Activated T-helper 17 cell treated with anti-CD3 and anti-CD28 coated beads, Interleukin-2, amount 50 U/mL, for 72 hours (primary cell): ENCODE results near the gene INPP4A. TPM values are rescaled to one million over a fixed set of nuclear protein-coding genes. Genes with fewer than 3 reads are reported as not detected.
"Not testable (repeated sequence)": the region's sequence is repeated elsewhere in the genome, so short reads cannot be mapped to it uniquely, and the experiment has no call there.

ENCODE experiments used
- ATAC-seq: fragments of 150-1000 bp; cut with Tn5 transposase; replicated peaks from 2 replicates; pipeline ENCODE4 v1.10.0; 2021; ENCODE audit warnings: mild to moderate bottlenecking, moderate library complexity
- H3K27ac Mint-ChIP-seq: one replicate; pipeline ENCODE4 v1.8.0; 2022; ENCODE audit warnings: mixed read lengths
- H3K27me3 Mint-ChIP-seq: one replicate; pipeline ENCODE4 v1.8.0; 2022; ENCODE audit warnings: mixed read lengths
- H3K36me3 Mint-ChIP-seq: one replicate; pipeline ENCODE4 v1.8.0; 2022; ENCODE audit warnings: low read depth, mild to moderate bottlenecking, mixed read lengths
- H3K4me1 Mint-ChIP-seq: one replicate; pipeline ENCODE4 v1.8.0; 2022; ENCODE audit warnings: mixed read lengths
- H3K4me3 Mint-ChIP-seq: one replicate; pipeline ENCODE4 v1.8.0; 2022; ENCODE audit warnings: mild to moderate bottlenecking, mixed read lengths
- H3K9me3 Mint-ChIP-seq: one replicate; pipeline ENCODE4 v1.8.0; 2022; ENCODE audit warnings: mixed read lengths
- total RNA-seq, 2 donors: library from RNA; stranded (reverse); gene quantifications; one replicate each; pipeline ENCODE4 v1.2.3, GENCODE V29; 2022

Gene INPP4A
- total RNA-seq, 2 donors from 2014 or later: 66.4 to 74.8 TPM

GRCh38 chr2:98419977-98420725 is 24.5 kb upstream of the INPP4A start:
- no peaks in the 10 kb centered on the region for H3K4me1 Mint-ChIP-seq
- H3K27me3 Mint-ChIP-seq: no peaks in the 10 kb centered on the region
- no peak overlapping the region for H3K27ac Mint-ChIP-seq
- ATAC-seq: no peak
- no peak overlapping the region for H3K4me3 Mint-ChIP-seq
- H3K36me3 Mint-ChIP-seq: no peaks in the 10 kb centered on the region
- H3K9me3 Mint-ChIP-seq: peaks cover 10% of the 10 kb centered on the region

- no peaks in the 10 kb centered on the region for H3K4me1 Mint-ChIP-seq
- no peaks in the 10 kb centered on the region for H3K36me3 Mint-ChIP-seq
- peaks cover 10% of the 10 kb centered on the region for H3K9me3 Mint-ChIP-seq
- H3K27me3 Mint-ChIP-seq: no peaks in the 10 kb centered on the region
- H3K27ac Mint-ChIP-seq: no peak overlapping the region
- H3K4me3 Mint-ChIP-seq: no peak overlapping the region
- ATAC-seq: no peak
Observed at GRCh38 chr2:98422449-98422848, 22.2 kb upstream of the INPP4A start.

DNA sequence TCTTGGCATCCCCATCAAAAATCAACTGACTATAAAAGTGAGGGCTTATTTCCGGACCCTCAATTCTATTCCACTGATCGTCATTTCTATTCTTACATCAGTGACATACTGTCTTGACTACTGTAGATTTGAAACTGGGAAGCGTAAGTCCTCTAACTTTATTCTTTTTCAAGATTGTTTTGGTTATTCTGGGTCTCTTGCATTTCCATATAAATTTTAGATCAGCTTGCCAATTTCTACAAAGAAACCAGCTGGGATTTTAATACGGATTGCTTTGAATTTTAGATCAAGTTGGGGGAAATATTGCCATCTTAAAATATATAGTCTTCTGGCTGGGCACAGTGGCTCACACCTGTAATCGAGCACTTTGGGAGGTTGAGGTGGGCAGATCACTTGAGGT is 17.9 kb upstream of the INPP4A start:
- Mint-ChIP-seq H3K4me3 (no peak overlapping the region), H3K27ac (no peak overlapping the region), H3K4me1 (no peaks in the 10 kb centered on the region), H3K27me3 (no peaks in the 10 kb centered on the region), H3K9me3 (peaks cover 10% of the 10 kb centered on the region), H3K36me3 (no peaks in the 10 kb centered on the region)
- ATAC-seq: no peak

GRCh38 chr2:98432145-98432544 is 12.5 kb upstream of the INPP4A start:
- no peak overlapping the region for H3K4me3 Mint-ChIP-seq
- ATAC-seq: no peak
- no peaks in the 10 kb centered on the region for H3K36me3 Mint-ChIP-seq
- H3K9me3 Mint-ChIP-seq: peaks cover 5% of the 10 kb centered on the region
- no peaks in the 10 kb centered on the region for H3K27me3 Mint-ChIP-seq
- H3K27ac Mint-ChIP-seq: no peak overlapping the region
- H3K4me1 Mint-ChIP-seq: peaks cover 5% of the 10 kb centered on the region

DNA sequence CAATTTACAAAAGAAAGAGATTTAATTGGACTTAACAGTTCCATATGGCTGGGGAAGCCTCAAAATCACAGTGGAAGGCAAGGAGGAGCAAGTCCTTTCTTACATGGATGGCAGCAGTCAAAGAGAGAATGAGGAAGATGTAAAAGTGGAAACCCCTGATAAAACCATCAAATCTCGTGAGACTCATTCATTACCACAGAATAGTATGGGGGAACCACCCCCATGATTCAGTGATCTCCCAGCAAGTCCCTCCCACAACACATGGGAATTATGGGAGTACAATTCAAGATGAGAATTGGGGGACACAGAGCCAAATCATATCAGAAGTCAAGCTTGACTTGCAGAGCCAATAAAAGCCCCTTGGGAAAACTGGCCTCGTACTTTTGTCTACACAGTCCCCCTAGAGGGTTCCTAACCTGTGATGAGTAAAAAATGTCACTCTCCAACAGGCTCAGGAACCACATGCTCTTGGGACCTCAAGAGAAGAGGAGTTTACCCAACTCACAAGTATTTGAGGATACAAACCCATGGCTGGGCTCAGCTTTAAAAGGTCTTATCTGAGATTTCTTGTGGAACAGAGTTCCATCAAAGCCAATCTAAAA is 11.2 kb upstream of the INPP4A start:
- no peak overlapping the region for H3K27ac Mint-ChIP-seq
- ATAC-seq: peak; percentile 29
- no peaks in the 10 kb centered on the region for H3K27me3 Mint-ChIP-seq
- no peak overlapping the region for H3K4me3 Mint-ChIP-seq
- no peaks in the 10 kb centered on the region for H3K36me3 Mint-ChIP-seq
- H3K4me1 Mint-ChIP-seq: peaks cover 8% of the 10 kb centered on the region
- peaks cover 5% of the 10 kb centered on the region for H3K9me3 Mint-ChIP-seq

DNA sequence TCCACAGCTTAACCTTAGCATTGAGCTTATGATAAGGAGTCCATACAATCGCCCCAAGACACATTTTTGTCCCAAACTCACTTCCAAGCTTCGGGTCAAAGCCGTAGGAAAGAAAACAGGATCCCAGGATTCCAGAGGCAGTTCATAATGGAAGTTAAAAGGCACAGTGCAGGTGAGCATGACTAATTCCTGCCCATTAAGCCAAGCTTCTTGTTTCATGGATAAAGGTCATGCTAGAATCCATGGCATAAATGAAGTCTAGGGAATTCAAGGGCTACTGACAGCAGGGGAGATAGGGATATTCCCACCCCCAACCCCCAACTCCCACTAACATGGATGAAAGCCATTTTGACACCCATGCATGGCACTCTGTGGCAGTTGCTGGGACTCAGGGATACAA is 10.2 kb upstream of the INPP4A start:
- ATAC-seq: no peak
- Mint-ChIP-seq H3K9me3 (peaks cover 5% of the 10 kb centered on the region), H3K27ac (no peak overlapping the region), H3K4me3 (no peak overlapping the region), H3K27me3 (no peaks in the 10 kb centered on the region), H3K36me3 (no peaks in the 10 kb centered on the region), H3K4me1 (peaks cover 16% of the 10 kb centered on the region)

GRCh38 chr2:98435670-98436069 is 9.0 kb upstream of the INPP4A start:
- peaks cover 17% of the 10 kb centered on the region for H3K4me1 Mint-ChIP-seq
- ATAC-seq, H3K4me3 Mint-ChIP-seq, H3K9me3 Mint-ChIP-seq, H3K27me3 Mint-ChIP-seq, H3K36me3 Mint-ChIP-seq, H3K27ac Mint-ChIP-seq: not testable (repeated sequence)

DNA sequence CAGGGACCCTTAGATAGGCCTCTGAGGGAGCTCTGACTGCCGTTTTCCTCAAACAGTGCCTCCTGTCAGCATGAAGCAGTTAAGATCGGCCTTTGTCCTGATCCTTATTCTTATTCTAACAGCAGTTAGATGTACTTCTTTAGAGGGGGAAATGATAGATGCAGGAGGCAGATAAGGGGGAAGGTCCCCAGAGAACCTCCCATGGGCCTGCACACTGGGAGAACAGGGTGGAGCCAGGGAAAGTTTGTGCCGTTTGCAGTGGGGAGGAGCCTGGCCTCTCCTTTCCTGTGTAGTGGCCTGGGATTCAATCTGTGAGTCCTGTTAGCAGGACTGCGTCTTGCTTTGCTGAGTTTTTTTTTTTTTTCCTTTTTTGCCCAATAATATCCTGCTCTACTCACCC is 7.9 kb upstream of the INPP4A start:
- Mint-ChIP-seq H3K4me3 (no peak overlapping the region), H3K4me1 (peaks cover 17% of the 10 kb centered on the region), H3K27ac (no peak overlapping the region), H3K27me3 (no peaks in the 10 kb centered on the region), H3K36me3 (no peaks in the 10 kb centered on the region), H3K9me3 (peaks cover 10% of the 10 kb centered on the region)
- ATAC-seq: no peak

DNA sequence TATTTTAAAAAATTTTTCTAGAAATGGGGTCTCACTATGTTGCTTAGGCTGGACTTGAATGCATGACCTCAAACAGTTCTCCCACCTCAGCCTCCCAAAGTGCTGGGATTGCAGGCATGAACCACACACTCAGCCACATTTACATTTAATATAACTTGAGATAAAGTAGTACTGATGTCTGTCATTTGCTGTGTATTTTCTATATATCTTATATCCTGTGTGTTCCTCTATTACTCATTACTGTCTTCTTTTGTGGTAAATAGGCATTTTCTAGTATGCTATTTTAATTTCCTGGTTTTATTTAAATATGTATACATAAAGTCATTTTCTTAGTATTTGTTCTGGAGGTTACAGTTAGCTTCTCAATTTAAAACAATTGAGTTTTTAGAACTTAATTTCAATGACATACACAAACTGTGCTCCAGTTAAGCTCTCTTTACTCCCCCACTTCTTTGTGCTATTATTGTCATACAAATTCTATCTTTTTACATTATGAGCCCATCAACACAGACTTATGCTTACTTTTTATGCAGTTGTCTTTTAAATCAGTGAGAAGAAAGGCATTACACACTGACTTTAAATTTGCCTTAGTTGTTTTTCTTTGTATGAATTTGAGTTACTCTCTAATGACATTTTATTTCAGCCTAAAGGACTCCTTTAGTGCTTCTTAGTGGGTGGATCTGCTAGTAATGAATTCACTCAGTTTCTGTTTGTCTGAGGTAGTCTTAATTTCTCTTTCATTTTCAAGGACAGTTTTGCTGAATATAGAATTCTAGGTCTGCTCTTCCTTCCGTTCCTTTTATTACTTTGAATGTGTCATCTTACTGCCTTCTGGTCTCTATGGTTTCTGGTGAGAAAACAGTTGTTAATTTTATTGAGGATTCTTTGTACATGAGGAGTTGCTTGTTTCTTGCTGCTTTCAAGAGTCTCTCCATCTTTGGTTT is 6.2 kb upstream of the INPP4A start:
- peaks cover 5% of the 10 kb centered on the region for H3K9me3 Mint-ChIP-seq
- ATAC-seq: peak; percentile 96
- H3K36me3 Mint-ChIP-seq: no peaks in the 10 kb centered on the region
- H3K27me3 Mint-ChIP-seq: no peaks in the 10 kb centered on the region
- peak overlapping the region; percentile 56 for H3K4me3 Mint-ChIP-seq
- peaks cover 12% of the 10 kb centered on the region for H3K4me1 Mint-ChIP-seq
- H3K27ac Mint-ChIP-seq: peak overlapping the region; percentile 87

DNA sequence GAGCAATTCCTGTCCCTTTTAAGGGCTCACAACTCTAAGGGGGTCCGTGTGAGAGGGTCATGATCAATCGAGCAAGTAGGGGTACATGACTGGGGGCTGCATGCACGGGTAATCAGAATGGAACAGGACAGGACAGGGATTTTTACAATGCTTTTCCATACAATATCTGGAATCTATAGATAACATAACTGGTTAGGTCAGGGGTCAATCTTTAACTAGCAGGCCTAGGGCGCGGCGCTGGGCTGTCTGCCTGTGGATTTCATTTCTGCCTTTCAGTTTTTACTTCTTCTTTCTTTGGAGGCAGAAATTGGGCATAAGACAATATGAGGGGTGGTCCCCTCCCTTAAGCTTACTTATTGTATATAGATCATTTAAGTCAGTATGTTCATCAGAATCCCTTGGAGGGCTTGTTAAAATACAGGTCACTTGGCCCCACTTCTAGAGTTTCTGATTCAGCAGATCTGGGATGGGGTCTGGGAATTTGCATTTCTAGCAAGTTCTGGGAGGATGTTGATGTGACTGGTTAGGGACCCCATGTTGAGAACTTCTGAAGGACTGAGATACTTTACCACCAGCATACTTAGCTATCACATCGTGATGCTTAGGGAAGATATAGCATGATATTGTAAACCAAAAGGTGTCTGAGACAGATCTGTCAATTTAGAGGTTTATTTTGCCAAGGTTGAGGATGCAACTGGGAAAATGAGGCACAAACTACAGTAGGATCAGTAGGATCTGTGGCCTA is 2.8 kb upstream of the INPP4A start:
- Mint-ChIP-seq H3K4me3 (no peak overlapping the region), H3K27me3 (no peaks in the 10 kb centered on the region), H3K36me3 (peaks cover 13% of the 10 kb centered on the region), H3K27ac (no peak overlapping the region), H3K9me3 (peaks cover 5% of the 10 kb centered on the region), H3K4me1 (peaks cover 16% of the 10 kb centered on the region)
- no peak for ATAC-seq

GRCh38 chr2:98442488-98442887 is 2.2 kb upstream of the INPP4A start:
- peaks cover 5% of the 10 kb centered on the region for H3K9me3 Mint-ChIP-seq
- ATAC-seq: no peak
- no peaks in the 10 kb centered on the region for H3K27me3 Mint-ChIP-seq
- no peak overlapping the region for H3K27ac Mint-ChIP-seq
- H3K36me3 Mint-ChIP-seq: peaks cover 13% of the 10 kb centered on the region
- no peak overlapping the region for H3K4me3 Mint-ChIP-seq
- H3K4me1 Mint-ChIP-seq: peaks cover 16% of the 10 kb centered on the region

DNA sequence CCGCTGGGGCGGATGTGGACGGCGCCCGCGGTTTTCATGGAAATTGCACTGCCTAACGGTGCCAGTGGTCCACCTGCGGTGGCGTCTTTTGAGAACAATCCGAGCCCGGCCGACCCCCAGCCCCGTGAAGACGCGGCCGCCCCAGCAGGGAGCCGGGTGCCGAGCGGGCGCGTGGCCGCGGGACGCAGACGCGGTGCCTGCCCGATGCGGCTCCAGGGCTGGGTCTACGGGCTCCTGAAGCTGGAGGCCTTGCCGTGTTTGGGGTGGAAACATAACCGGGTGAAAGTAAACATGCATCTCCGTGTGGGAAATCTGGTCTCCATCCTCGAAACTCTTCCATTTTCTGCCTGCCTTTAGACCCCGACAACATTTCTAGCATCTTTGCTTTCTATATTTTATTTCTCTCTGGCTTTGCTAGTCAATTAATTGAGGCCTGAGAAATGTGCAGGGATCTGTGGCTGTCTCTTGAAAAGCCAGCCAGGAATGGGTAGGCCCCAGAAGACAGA is 572 bp downstream of the INPP4A start:
- peak overlapping the region; percentile 90 for H3K27ac Mint-ChIP-seq
- peaks cover 15% of the 10 kb centered on the region for H3K4me1 Mint-ChIP-seq
- no peaks in the 10 kb centered on the region for H3K9me3 Mint-ChIP-seq
- H3K4me3 Mint-ChIP-seq: peak overlapping the region; percentile 93
- peak; percentile 28 for ATAC-seq
- no peaks in the 10 kb centered on the region for H3K27me3 Mint-ChIP-seq
- peaks cover 13% of the 10 kb centered on the region for H3K36me3 Mint-ChIP-seq

GRCh38 chr2:98445683-98446581 is 1.3 kb downstream of the INPP4A start:
- no peaks in the 10 kb centered on the region for H3K27me3 Mint-ChIP-seq
- H3K4me3 Mint-ChIP-seq: peak overlapping the region; percentile 93
- H3K27ac Mint-ChIP-seq: peak overlapping the region; percentile 90
- H3K9me3 Mint-ChIP-seq: no peaks in the 10 kb centered on the region
- peaks cover 13% of the 10 kb centered on the region for H3K36me3 Mint-ChIP-seq
- H3K4me1 Mint-ChIP-seq: peaks cover 22% of the 10 kb centered on the region
- peak; percentile 58 for ATAC-seq
